Activated naive CD4-positive, alpha-beta T cell treated with anti-CD3 and anti-CD28 coated beads, Interleukin-2, amount 10 ng/mL, durations not matched to agents 7 days and 5 days (primary cell): Measurements from ENCODE around the gene OR5AU1.
A peak's percentile ranks its signal among the peaks of the same experiment; 100 is the strongest.

Experiments
- CTCF ChIA-PET: fragments of 350-600 bp; sonication (Branson Sonifier 250); formaldehyde crosslinking; loops from one replicate; lab custom pipeline; 2021; ENCODE audit warnings: antibody characterized with exemption; lab: Charles Lee
- DNase-seq: peaks from one replicate; pipeline ENCODE4 v3.0.0-alpha.2; 2020
- H3K27ac Mint-ChIP-seq: one replicate; pipeline ENCODE4 v1.8.0; 2021; ENCODE audit warnings: mild to moderate bottlenecking, moderate library complexity, mixed read lengths
- H3K27me3 Mint-ChIP-seq: one replicate; pipeline ENCODE4 v1.8.0; 2021; ENCODE audit warnings: mild to moderate bottlenecking, mixed read lengths
- H3K36me3 Mint-ChIP-seq: one replicate; pipeline ENCODE4 v1.8.0; 2021; ENCODE audit warnings: mixed read lengths
- H3K4me1 Mint-ChIP-seq: one replicate; pipeline ENCODE4 v1.8.0; 2021; ENCODE audit warnings: mixed read lengths
- H3K4me3 Mint-ChIP-seq: one replicate; pipeline ENCODE4 v1.8.0; 2021; ENCODE audit warnings: mild to moderate bottlenecking, moderate library complexity, mixed read lengths
- H3K9me3 Mint-ChIP-seq: one replicate; pipeline ENCODE4 v1.8.0; 2021; ENCODE audit warnings: mixed read lengths

The OR5AU1 gene

GRCh38 chr14:21107283-21107800 lies 48.5 kb downstream of the OR5AU1 start:
- Mint-ChIP-seq H3K4me3 (no peak overlapping the region), H3K27ac (no peak overlapping the region), H3K27me3 (peaks cover 4% of the 10 kb centered on the region), H3K9me3 (no peaks in the 10 kb centered on the region), H3K36me3 (no peaks in the 10 kb centered on the region), H3K4me1 (peaks cover 27% of the 10 kb centered on the region)
- CTCF ChIA-PET, result interaction anchor here (0.6 to 13.9 kb wide), 4 partner anchors 10 to 406 kb away, joined by 3 to 208 read pairs (median 4); no protein-coding TSS in a partner anchor
- DNase-seq, result no peak

GRCh38 chr14:21106498-21107282 lies 49.2 kb downstream of the OR5AU1 start:
- Mint-ChIP-seq H3K9me3 (no peaks in the 10 kb centered on the region), H3K27ac (peak overlapping the region; percentile 56), H3K27me3 (peaks cover 7% of the 10 kb centered on the region), H3K4me3 (no peak overlapping the region), H3K36me3 (no peaks in the 10 kb centered on the region), H3K4me1 (peaks cover 31% of the 10 kb centered on the region)
- CTCF ChIA-PET, result interaction anchor here (0.6 to 13.9 kb wide), 6 partner anchors 9 to 407 kb away, joined by 3 to 208 read pairs (median 37); no protein-coding TSS in a partner anchor
- peak; percentile 86 for DNase-seq

- H3K4me3 Mint-ChIP-seq, result no peak overlapping the region
- peaks cover 31% of the 10 kb centered on the region for H3K4me1 Mint-ChIP-seq
- H3K36me3 Mint-ChIP-seq, result no peaks in the 10 kb centered on the region
- no peaks in the 10 kb centered on the region for H3K9me3 Mint-ChIP-seq
- no peak for DNase-seq
- no peak overlapping the region for H3K27ac Mint-ChIP-seq
- CTCF ChIA-PET, result interaction anchor here (1.0 to 13.9 kb wide), 6 partner anchors 9 to 91 kb away, joined by 3 to 208 read pairs (median 70); no protein-coding TSS in a partner anchor
- peaks cover 13% of the 10 kb centered on the region for H3K27me3 Mint-ChIP-seq
Measured at GRCh38 chr14:21106176-21106497, 49.7 kb downstream of the OR5AU1 start.

GRCh38 chr14:21105095-21105494 lies 50.8 kb downstream of the OR5AU1 start:
- peaks cover 30% of the 10 kb centered on the region for H3K4me1 Mint-ChIP-seq
- CTCF ChIA-PET, result interaction anchor here (0.8 to 13.9 kb wide), 29 partner anchors 8 to 388 kb away, joined by 3 to 208 read pairs (median 5); partner anchors contain the start of gene ARHGEF40
- no peaks in the 10 kb centered on the region for H3K9me3 Mint-ChIP-seq
- DNase-seq, result no peak
- H3K27ac Mint-ChIP-seq, result no peak overlapping the region
- H3K4me3 Mint-ChIP-seq, result peak overlapping the region; percentile 90
- H3K27me3 Mint-ChIP-seq, result peaks cover 20% of the 10 kb centered on the region
- no peaks in the 10 kb centered on the region for H3K36me3 Mint-ChIP-seq
